HEK293 (cell line): ENCODE data around the gene KRT32.

ENCODE experiments used
- BCL11B ChIP-seq: fragments of 450-650 bp; formaldehyde crosslinking; IDR thresholded peaks from 2 replicates; pipeline ENCODE4 v1.5.1; 2016; ENCODE audit warnings: low read depth, missing biosample characterization, missing genetic modification characterization
- TCF7L2 ChIP-seq: IDR thresholded peaks from 2 replicates; pipeline ENCODE4 v1.6.1; 2011; ENCODE audit warnings: low read depth, mild to moderate bottlenecking, inconsistent platforms, low read length, moderate library complexity, borderline replicate concordance
- ZNF138 ChIP-seq: fragments of 450-650 bp; formaldehyde crosslinking; IDR thresholded peaks from 2 replicates; pipeline ENCODE4 v1.5.1; 2016; ENCODE audit warnings: missing biosample characterization, missing genetic modification characterization, borderline replicate concordance
- ZNF302 ChIP-seq: fragments of 450-650 bp; formaldehyde crosslinking; IDR thresholded peaks from 2 replicates; pipeline ENCODE4 v1.5.1; 2016; ENCODE audit warnings: missing biosample characterization, missing genetic modification characterization, low read depth
- ZNF350 ChIP-seq: fragments of 450-650 bp; formaldehyde crosslinking; IDR thresholded peaks from 2 replicates; pipeline ENCODE4 v1.5.0; 2017; ENCODE audit warnings: missing biosample characterization, mild to moderate bottlenecking, missing genetic modification characterization
- ZNF423 ChIP-seq: fragments of 450-650 bp; formaldehyde crosslinking; IDR thresholded peaks from 2 replicates; pipeline ENCODE4 v1.5.1; 2016; ENCODE audit warnings: missing biosample characterization, missing genetic modification characterization
- TF ChIP-seq, protein P1 (sequence below): fragments of 450-650 bp; formaldehyde crosslinking; IDR thresholded peaks from 2 replicates; pipeline ENCODE4 v1.5.1; 2016; ENCODE audit warnings: missing biosample characterization, missing genetic modification characterization
- TF ChIP-seq, protein P2 (sequence below): fragments of 450-650 bp; formaldehyde crosslinking; IDR thresholded peaks from 2 replicates; pipeline ENCODE4 v1.5.1; 2016; ENCODE audit warnings: missing biosample characterization, missing genetic modification characterization
- TF ChIP-seq, protein P3 (sequence below): fragments of 450-650 bp; formaldehyde crosslinking; IDR thresholded peaks from 2 replicates; pipeline ENCODE4 v1.5.1; 2016; ENCODE audit warnings: missing biosample characterization, missing genetic modification characterization

DNA sequence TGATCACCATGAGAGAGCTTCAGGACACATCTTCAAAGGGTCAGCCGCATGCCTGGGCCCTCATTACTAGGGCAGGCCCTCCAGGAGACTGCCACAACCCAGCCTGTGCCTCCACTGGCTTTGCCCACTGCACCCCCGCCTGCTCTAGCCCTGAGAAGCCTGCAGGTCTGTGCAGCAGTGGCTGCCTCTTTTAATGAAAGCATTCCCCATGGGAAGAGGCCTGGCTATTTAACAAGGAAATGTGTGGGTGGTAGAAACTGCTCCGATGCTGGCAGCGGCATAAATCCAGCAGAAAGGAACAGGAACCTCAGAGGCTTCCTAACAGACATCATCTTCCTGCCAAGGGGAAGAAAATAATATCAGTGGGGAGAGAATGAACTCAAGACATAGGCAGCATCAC lies 375 bp upstream of the KRT32 start:
- TF ChIP-seq, protein P1, sequence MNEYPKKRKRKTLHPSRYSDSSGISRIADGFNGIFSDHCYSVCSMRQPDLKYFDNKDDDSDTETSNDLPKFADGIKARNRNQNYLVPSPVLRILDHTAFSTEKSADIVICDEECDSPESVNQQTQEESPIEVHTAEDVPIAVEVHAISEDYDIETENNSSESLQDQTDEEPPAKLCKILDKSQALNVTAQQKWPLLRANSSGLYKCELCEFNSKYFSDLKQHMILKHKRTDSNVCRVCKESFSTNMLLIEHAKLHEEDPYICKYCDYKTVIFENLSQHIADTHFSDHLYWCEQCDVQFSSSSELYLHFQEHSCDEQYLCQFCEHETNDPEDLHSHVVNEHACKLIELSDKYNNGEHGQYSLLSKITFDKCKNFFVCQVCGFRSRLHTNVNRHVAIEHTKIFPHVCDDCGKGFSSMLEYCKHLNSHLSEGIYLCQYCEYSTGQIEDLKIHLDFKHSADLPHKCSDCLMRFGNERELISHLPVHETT (tag by site-specific recombination), result no peak
- no peak for TF ChIP-seq ZNF423
- TF ChIP-seq BCL11B (tag by site-specific recombination), result no peak
- TF ChIP-seq, protein P2, sequence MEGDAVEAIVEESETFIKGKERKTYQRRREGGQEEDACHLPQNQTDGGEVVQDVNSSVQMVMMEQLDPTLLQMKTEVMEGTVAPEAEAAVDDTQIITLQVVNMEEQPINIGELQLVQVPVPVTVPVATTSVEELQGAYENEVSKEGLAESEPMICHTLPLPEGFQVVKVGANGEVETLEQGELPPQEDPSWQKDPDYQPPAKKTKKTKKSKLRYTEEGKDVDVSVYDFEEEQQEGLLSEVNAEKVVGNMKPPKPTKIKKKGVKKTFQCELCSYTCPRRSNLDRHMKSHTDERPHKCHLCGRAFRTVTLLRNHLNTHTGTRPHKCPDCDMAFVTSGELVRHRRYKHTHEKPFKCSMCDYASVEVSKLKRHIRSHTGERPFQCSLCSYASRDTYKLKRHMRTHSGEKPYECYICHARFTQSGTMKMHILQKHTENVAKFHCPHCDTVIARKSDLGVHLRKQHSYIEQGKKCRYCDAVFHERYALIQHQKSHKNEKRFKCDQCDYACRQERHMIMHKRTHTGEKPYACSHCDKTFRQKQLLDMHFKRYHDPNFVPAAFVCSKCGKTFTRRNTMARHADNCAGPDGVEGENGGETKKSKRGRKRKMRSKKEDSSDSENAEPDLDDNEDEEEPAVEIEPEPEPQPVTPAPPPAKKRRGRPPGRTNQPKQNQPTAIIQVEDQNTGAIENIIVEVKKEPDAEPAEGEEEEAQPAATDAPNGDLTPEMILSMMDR, result no peak
- no peak for TF ChIP-seq ZNF350 (tag by site-specific recombination)
- no peak for TF ChIP-seq TCF7L2
- TF ChIP-seq ZNF302 (tag by site-specific recombination), result no peak
- no peak for TF ChIP-seq ZNF138
- TF ChIP-seq, protein P3, sequence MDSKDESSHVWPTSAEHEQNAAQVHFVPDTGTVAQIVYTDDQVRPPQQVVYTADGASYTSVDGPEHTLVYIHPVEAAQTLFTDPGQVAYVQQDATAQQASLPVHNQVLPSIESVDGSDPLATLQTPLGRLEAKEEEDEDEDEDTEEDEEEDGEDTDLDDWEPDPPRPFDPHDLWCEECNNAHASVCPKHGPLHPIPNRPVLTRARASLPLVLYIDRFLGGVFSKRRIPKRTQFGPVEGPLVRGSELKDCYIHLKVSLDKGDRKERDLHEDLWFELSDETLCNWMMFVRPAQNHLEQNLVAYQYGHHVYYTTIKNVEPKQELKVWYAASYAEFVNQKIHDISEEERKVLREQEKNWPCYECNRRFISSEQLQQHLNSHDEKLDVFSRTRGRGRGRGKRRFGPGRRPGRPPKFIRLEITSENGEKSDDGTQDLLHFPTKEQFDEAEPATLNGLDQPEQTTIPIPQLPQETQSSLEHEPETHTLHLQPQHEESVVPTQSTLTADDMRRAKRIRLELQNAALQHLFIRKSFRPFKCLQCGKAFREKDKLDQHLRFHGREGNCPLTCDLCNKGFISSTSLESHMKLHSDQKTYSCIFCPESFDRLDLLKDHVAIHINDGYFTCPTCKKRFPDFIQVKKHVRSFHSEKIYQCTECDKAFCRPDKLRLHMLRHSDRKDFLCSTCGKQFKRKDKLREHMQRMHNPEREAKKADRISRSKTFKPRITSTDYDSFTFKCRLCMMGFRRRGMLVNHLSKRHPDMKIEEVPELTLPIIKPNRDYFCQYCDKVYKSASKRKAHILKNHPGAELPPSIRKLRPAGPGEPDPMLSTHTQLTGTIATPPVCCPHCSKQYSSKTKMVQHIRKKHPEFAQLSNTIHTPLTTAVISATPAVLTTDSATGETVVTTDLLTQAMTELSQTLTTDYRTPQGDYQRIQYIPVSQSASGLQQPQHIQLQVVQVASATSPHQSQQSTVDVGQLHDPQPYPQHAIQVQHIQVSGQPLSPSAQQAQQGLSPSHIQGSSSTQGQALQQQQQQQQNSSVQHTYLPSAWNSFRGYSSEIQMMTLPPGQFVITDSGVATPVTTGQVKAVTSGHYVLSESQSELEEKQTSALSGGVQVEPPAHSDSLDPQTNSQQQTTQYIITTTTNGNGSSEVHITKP, result no peak
